C4-2B (cell line): ENCODE measurements around the gene DCHS1.
"Not testable (repeated sequence)": the region's sequence is repeated elsewhere in the genome, so short reads cannot be mapped to it uniquely, and the experiment has no call there.

Source experiments
- H3K27ac ChIP-seq: fragments of 450-650 bp; 2 replicates; pipeline ENCODE4 v1.5.1; 2017
- CTCF ChIP-seq: fragments of 450-650 bp; conservative IDR thresholded peaks from 2 replicates; pipeline ENCODE4 v1.5.1; 2017; ENCODE audit warnings: mild to moderate bottlenecking
- ZFX ChIP-seq: fragments of 450-650 bp; IDR thresholded peaks from 2 replicates; pipeline ENCODE4 v1.6.1; 2017

DCHS1 gene

GRCh38 chr11:6655790-6656583 lies at the start of gene DCHS1:
Gene DCHS1, minus strand, starts transcription at chr11:6655809. Its CDS starts 14,196 bp downstream, at chr11:6641613.
- no peak within 1 kb of the TSS for H3K27ac ChIP-seq
- TF ChIP-seq ZFX, result no peak
- TF ChIP-seq CTCF, result no peak

GRCh38 chr11:6703247-6704063 lies 47.8 kb upstream of the DCHS1 start:
- H3K27ac ChIP-seq, result no peak overlapping the region

GRCh38 chr11:6701955-6702354 lies 46.3 kb upstream of the DCHS1 start:
- H3K27ac ChIP-seq, result not testable (repeated sequence)

More at GRCh38 chr11:6703247-6704063, 47.8 kb upstream of the DCHS1 start:
- TF ChIP-seq ZFX, result no peak
- TF ChIP-seq CTCF, result peak; percentile 87

GRCh38 chr11:6695377-6695776 lies 39.8 kb upstream of the DCHS1 start:
- H3K27ac ChIP-seq, result no peak overlapping the region
- TF ChIP-seq CTCF (no peak), ZFX (no peak)

- TF ChIP-seq ZFX (no peak), CTCF (no peak)
- no peak overlapping the region for H3K27ac ChIP-seq
Observed at GRCh38 chr11:6694229-6694535, 38.6 kb upstream of the DCHS1 start.

GRCh38 chr11:6693342-6694228 lies 38.0 kb upstream of the DCHS1 start:
- no peak for TF ChIP-seq ZFX
- TF ChIP-seq CTCF, result no peak
- H3K27ac ChIP-seq, result no peak overlapping the region

- no peak overlapping the region for H3K27ac ChIP-seq
- TF ChIP-seq ZFX, result no peak
- TF ChIP-seq CTCF, result no peak
Observed at GRCh38 chr11:6692128-6692527, 36.5 kb upstream of the DCHS1 start.

- H3K27ac ChIP-seq, result not testable (repeated sequence)
Observed at GRCh38 chr11:6690431-6691132, 35.0 kb upstream of the DCHS1 start.
